NK-92 treated with Interleukin-12 subunit alpha and Interleukin-12 subunit beta, amount 100 ng/mL, for 24 hours (cell line): ENCODE results near the gene SERPINA3.

Source experiments
- DNase-seq: peaks from one replicate; lab custom pipeline; 2025; lab: John Stamatoyannopoulos, UW

Gene SERPINA3

GRCh38 chr14:94656043-94656442 is 43.9 kb downstream of the SERPINA3 start:
- no peak for DNase-seq

GRCh38 chr14:94659256-94659655 is 47.1 kb downstream of the SERPINA3 start:
- no peak for DNase-seq

GRCh38 chr14:94659901-94660300 is 47.7 kb downstream of the SERPINA3 start:
- DNase-seq: no peak

- DNase-seq: no peak
These were observed 48.2 kb downstream of the SERPINA3 start for GRCh38 chr14:94660306-94660946.

- DNase-seq: no peak
These were observed 51.3 kb downstream of the SERPINA3 start for GRCh38 chr14:94663538-94663937.

GRCh38 chr14:94663965-94664704 is 51.9 kb downstream of the SERPINA3 start:
- no peak for DNase-seq

- no peak for DNase-seq
These were observed 52.9 kb downstream of the SERPINA3 start for GRCh38 chr14:94665121-94665520.

- DNase-seq: no peak
These were observed 53.4 kb downstream of the SERPINA3 start for GRCh38 chr14:94665544-94665943.

GRCh38 chr14:94670692-94671285 is 58.6 kb downstream of the SERPINA3 start:
- DNase-seq: no peak

- no peak for DNase-seq
These were observed 59.8 kb downstream of the SERPINA3 start for GRCh38 chr14:94671870-94672444.

GRCh38 chr14:94673071-94673470 is 60.9 kb downstream of the SERPINA3 start:
- DNase-seq: no peak
